Upper lobe of left lung (tissue), 4 donors: Measurements from ENCODE around the gene TNNI2.

Experiments used
- CTCF ChIP-seq, 6 experiments: fragments of 450-650 bp in 4 of 6; fragments of 200-600 bp in 2 of 6; sonication (generic) in 2 of 6; IDR thresholded peaks; one replicate each; pipeline ENCODE4 v1.5.1; 2016 to 2019; ENCODE audit warnings: antibody characterized with exemption in 6 of 6
- EP300 ChIP-seq, 4 donors: sonication (generic); formaldehyde crosslinking; IDR thresholded peaks; one replicate each; pipeline ENCODE4 v1.5.1; 2017; ENCODE audit warnings: antibody characterized with exemption in 4 of 4, control low read depth in 2 of 4

- TF ChIP-seq CTCF (IDR thresholded peaks at IDR 0.05) = no peak
- TF ChIP-seq EP300 (IDR thresholded peaks at IDR 0.05) = no peak
These were observed 14.1 kb downstream of the TNNI2 start, which contains the start of gene LSP1 for GRCh38 chr11:1852877-1853276.
